Measurements from ENCODE around the gene ZNHIT1.

Gene ZNHIT1

GRCh38 chr7:101200504-101200861 lies 17.5 kb upstream of the ZNHIT1 start:
- no peaks in the 10 kb centered on the region for H3K4me1 ChIP-seq (ENCODE audit: low read length)
- no peak for TF ChIP-seq CTCF (IDR thresholded peaks at IDR 0.05; ENCODE audit: low read depth, low read length)
- TF ChIP-seq EZH2phosphoT487 (IDR thresholded peaks at IDR 0.05; ENCODE audit: low read depth): no peak
- H3K36me3 ChIP-seq (replicated peaks; ENCODE audit: low read depth, low read length): no peaks in the 10 kb centered on the region
- no peaks in the 10 kb centered on the region for H3K79me2 ChIP-seq (ENCODE audit: low read length)
- no peaks in the 10 kb centered on the region for H3K27me3 ChIP-seq (ENCODE audit: low read depth, low read length)
- H2AFZ ChIP-seq (ENCODE audit: low read depth, low read length): no peak overlapping the region
- no peak overlapping the region for H3K27ac ChIP-seq (ENCODE audit: low read length)
- no peaks in the 10 kb centered on the region for H4K20me1 ChIP-seq (ENCODE audit: insufficient read depth, low read length)
- H3K4me3 ChIP-seq (ENCODE audit: low read length): no peak overlapping the region
- H3K4me2 ChIP-seq (ENCODE audit: low read length): no peak overlapping the region
- no peak overlapping the region for H3K9ac ChIP-seq (ENCODE audit: low read length)
- no peaks in the 10 kb centered on the region for H3K9me3 ChIP-seq (ENCODE audit: insufficient read depth, low read length)

- H3K36me3 ChIP-seq (replicated peaks; ENCODE audit: low read depth, low read length): no peaks in the 10 kb centered on the region
- H3K79me2 ChIP-seq (ENCODE audit: low read length): no peaks in the 10 kb centered on the region
- H3K4me2 ChIP-seq (ENCODE audit: low read length): no peak within 1 kb of the TSS
- TF ChIP-seq CTCF (IDR thresholded peaks at IDR 0.05; ENCODE audit: low read depth, low read length) (no peak), EZH2phosphoT487 (IDR thresholded peaks at IDR 0.05; ENCODE audit: low read depth) (no peak)
- H4K20me1 ChIP-seq (ENCODE audit: insufficient read depth, low read length): no peaks in the 10 kb centered on the region
- no peaks in the 10 kb centered on the region for H3K4me1 ChIP-seq (ENCODE audit: low read length)
- H2AFZ ChIP-seq (ENCODE audit: low read depth, low read length): no peak within 1 kb of the TSS
- H3K27ac ChIP-seq (ENCODE audit: low read length): no peak within 1 kb of the TSS
- no peaks in the 10 kb centered on the region for H3K9me3 ChIP-seq (ENCODE audit: insufficient read depth, low read length)
- H3K27me3 ChIP-seq (ENCODE audit: low read depth, low read length): no peaks in the 10 kb centered on the region
- no peak within 1 kb of the TSS for H3K9ac ChIP-seq (ENCODE audit: low read length)
- H3K4me3 ChIP-seq (ENCODE audit: low read length): no peak within 1 kb of the TSS
These were observed 16.9 kb upstream of the ZNHIT1 start, which contains the start of gene MOGAT3 for GRCh38 chr7:101200862-101201599. Gene MOGAT3 (minus strand): TSS chr7:101201036. CDS start chr7:101200854, 182 bp downstream.

GRCh38 chr7:101201695-101202602 lies 16.0 kb upstream of the ZNHIT1 start:
- no peaks in the 10 kb centered on the region for H4K20me1 ChIP-seq (ENCODE audit: insufficient read depth, low read length)
- TF ChIP-seq EZH2phosphoT487 (IDR thresholded peaks at IDR 0.05; ENCODE audit: low read depth) (no peak), CTCF (IDR thresholded peaks at IDR 0.05; ENCODE audit: low read depth, low read length) (no peak)
- H3K4me1 ChIP-seq (ENCODE audit: low read length): no peaks in the 10 kb centered on the region
- no peaks in the 10 kb centered on the region for H3K36me3 ChIP-seq (replicated peaks; ENCODE audit: low read depth, low read length)
- H3K27ac ChIP-seq (ENCODE audit: low read length): no peak overlapping the region
- H3K79me2 ChIP-seq (ENCODE audit: low read length): no peaks in the 10 kb centered on the region
- no peak overlapping the region for H3K4me2 ChIP-seq (ENCODE audit: low read length)
- H3K9ac ChIP-seq (ENCODE audit: low read length): no peak overlapping the region
- no peak overlapping the region for H3K4me3 ChIP-seq (ENCODE audit: low read length)
- H3K9me3 ChIP-seq (ENCODE audit: insufficient read depth, low read length): no peaks in the 10 kb centered on the region
- H2AFZ ChIP-seq (ENCODE audit: low read depth, low read length): no peak overlapping the region
- H3K27me3 ChIP-seq (ENCODE audit: low read depth, low read length): no peaks in the 10 kb centered on the region

GRCh38 chr7:101202603-101202918 lies 15.4 kb upstream of the ZNHIT1 start:
- Histone ChIP-seq H3K4me2 (ENCODE audit: low read length) (no peak overlapping the region), H3K79me2 (ENCODE audit: low read length) (no peaks in the 10 kb centered on the region)

More at GRCh38 chr7:101202603-101202918, 15.4 kb upstream of the ZNHIT1 start:
- TF ChIP-seq EZH2phosphoT487 (IDR thresholded peaks at IDR 0.05; ENCODE audit: low read depth) (no peak), CTCF (IDR thresholded peaks at IDR 0.05; ENCODE audit: low read depth, low read length) (no peak)
- no peaks in the 10 kb centered on the region for H3K27me3 ChIP-seq (ENCODE audit: low read depth, low read length)
- no peak overlapping the region for H2AFZ ChIP-seq (ENCODE audit: low read depth, low read length)
- no peak overlapping the region for H3K27ac ChIP-seq (ENCODE audit: low read length)
- no peaks in the 10 kb centered on the region for H4K20me1 ChIP-seq (ENCODE audit: insufficient read depth, low read length)
- H3K4me1 ChIP-seq (ENCODE audit: low read length): no peaks in the 10 kb centered on the region
- no peaks in the 10 kb centered on the region for H3K9me3 ChIP-seq (ENCODE audit: insufficient read depth, low read length)
- H3K36me3 ChIP-seq (replicated peaks; ENCODE audit: low read depth, low read length): no peaks in the 10 kb centered on the region
- no peak overlapping the region for H3K9ac ChIP-seq (ENCODE audit: low read length)
- H3K4me3 ChIP-seq (ENCODE audit: low read length): no peak overlapping the region

Measured in OCI-LY3 (cell line).